Type B pancreatic cell (in vitro differentiated cells): ENCODE data around the gene KLHL14. TPM values are rescaled to one million over a fixed set of nuclear protein-coding genes. Genes with fewer than 3 reads are reported as not detected.

Source experiments
- DNase-seq: peaks from one replicate; pipeline ENCODE4 v3.0.0; 2021; ENCODE audit warnings: mixed read lengths; ENCODE audit not compliant: unreplicated experiment; ENCODE audit errors: extremely low spot score
- H3K27ac Mint-ChIP-seq: 2 replicates; pipeline ENCODE4 v1.8.0; 2021; ENCODE audit warnings: mild to moderate bottlenecking, mixed read lengths
- H3K27me3 Mint-ChIP-seq: 2 replicates; pipeline ENCODE4 v1.8.0; 2021; ENCODE audit warnings: mixed read lengths
- H3K36me3 Mint-ChIP-seq: 2 replicates; pipeline ENCODE4 v1.8.0; 2021; ENCODE audit warnings: mixed read lengths
- H3K4me1 Mint-ChIP-seq: one replicate; pipeline ENCODE4 v1.8.0; 2021; ENCODE audit warnings: mixed read lengths; ENCODE audit not compliant: unreplicated experiment
- H3K4me3 Mint-ChIP-seq: 2 replicates; pipeline ENCODE4 v1.8.0; 2021; ENCODE audit warnings: mild to moderate bottlenecking, mixed read lengths
- H3K9me3 Mint-ChIP-seq: 2 replicates; pipeline ENCODE4 v1.8.0; 2021; ENCODE audit warnings: mixed read lengths
- CTCF ChIP-seq: fragments of 200-600 bp; sonication (generic); conservative IDR thresholded peaks from 2 replicates; pipeline ENCODE4 v1.5.0; 2021; ENCODE audit warnings: antibody characterized with exemption, mild to moderate bottlenecking
- total RNA-seq: library from RNA; stranded (reverse); gene quantifications from 2 replicates; pipeline ENCODE4 v1.2.1, GENCODE V29; 2021; ENCODE audit warnings: low replicate concordance

Gene KLHL14
- total RNA-seq, 1 donor from 2014 or later, result 6.1 TPM

DNA sequence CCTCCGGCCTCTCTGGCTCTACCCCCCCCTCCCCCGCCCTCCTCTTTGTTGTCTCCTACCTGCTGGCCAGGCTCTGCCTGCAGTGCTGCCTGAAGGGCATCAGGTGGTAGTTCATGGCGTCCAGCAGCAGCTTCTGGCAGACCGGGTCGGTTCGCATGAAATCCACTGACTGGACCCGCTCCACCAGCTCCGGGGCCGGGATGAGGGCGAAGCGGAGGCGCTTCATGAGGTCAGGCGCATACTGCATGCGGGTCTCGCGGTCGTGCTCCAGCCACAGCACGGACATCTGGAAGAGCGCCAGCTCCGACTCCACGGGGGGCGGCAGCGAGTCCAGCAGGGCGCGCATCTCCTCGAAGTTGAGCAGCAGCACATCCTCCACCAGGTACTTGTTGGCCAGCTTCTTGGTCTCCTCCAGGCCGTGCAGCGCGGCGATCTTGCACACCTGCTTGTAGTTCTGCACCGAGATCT, 3.2 kb downstream of the KLHL14 start:
- no peaks in the 10 kb centered on the region for H3K9me3 Mint-ChIP-seq
- H3K36me3 Mint-ChIP-seq, result no peaks in the 10 kb centered on the region
- H3K4me3 Mint-ChIP-seq, result peak overlapping the region; percentile 86
- peaks cover 11% of the 10 kb centered on the region for H3K4me1 Mint-ChIP-seq
- no peak for TF ChIP-seq CTCF
- H3K27ac Mint-ChIP-seq, result no peak overlapping the region
- DNase-seq, result no peak
- peaks cover 70% of the 10 kb centered on the region for H3K27me3 Mint-ChIP-seq

GRCh38 chr18:32769071-32769585, 3.7 kb downstream of the KLHL14 start:
- peak overlapping the region; percentile 86 for H3K4me3 Mint-ChIP-seq
- H3K36me3 Mint-ChIP-seq, result no peaks in the 10 kb centered on the region
- H3K27me3 Mint-ChIP-seq, result peaks cover 65% of the 10 kb centered on the region
- TF ChIP-seq CTCF, result no peak
- H3K4me1 Mint-ChIP-seq, result peaks cover 11% of the 10 kb centered on the region
- peak overlapping the region; percentile 60 for H3K27ac Mint-ChIP-seq
- H3K9me3 Mint-ChIP-seq, result no peaks in the 10 kb centered on the region
- no peak for DNase-seq

DNA sequence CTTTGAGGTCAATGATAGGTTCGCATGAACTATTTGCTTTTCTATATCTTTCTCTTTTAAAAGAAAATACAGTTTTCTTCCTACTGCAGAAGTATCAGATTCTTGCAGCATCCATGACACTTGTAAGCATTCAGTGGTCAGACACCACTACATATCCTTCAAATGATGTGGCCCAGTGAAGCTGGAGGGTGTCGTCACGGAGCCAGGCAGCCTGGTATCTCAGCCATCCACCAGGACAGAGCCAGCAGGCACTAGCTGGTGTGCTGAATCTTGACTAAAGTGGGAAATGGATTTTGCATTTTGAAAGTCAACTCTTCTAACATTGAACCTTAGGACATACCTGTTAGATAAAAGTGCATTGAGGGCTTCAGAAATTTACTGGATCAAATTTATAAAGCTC, 5.4 kb downstream of the KLHL14 start:
- Mint-ChIP-seq H3K27me3 (peaks cover 48% of the 10 kb centered on the region), H3K4me1 (peaks cover 8% of the 10 kb centered on the region), H3K27ac (no peak overlapping the region), H3K36me3 (no peaks in the 10 kb centered on the region), H3K9me3 (no peaks in the 10 kb centered on the region), H3K4me3 (no peak overlapping the region)
- no peak for DNase-seq
- TF ChIP-seq CTCF, result no peak

GRCh38 chr18:32764611-32765244, 8.1 kb downstream of the KLHL14 start:
- H3K27me3 Mint-ChIP-seq, result peaks cover 36% of the 10 kb centered on the region
- H3K4me1 Mint-ChIP-seq, result peaks cover 5% of the 10 kb centered on the region
- no peak overlapping the region for H3K4me3 Mint-ChIP-seq
- no peaks in the 10 kb centered on the region for H3K36me3 Mint-ChIP-seq
- no peaks in the 10 kb centered on the region for H3K9me3 Mint-ChIP-seq
- TF ChIP-seq CTCF, result no peak
- DNase-seq, result no peak
- H3K27ac Mint-ChIP-seq, result no peak overlapping the region

- no peak overlapping the region for H3K27ac Mint-ChIP-seq
- no peaks in the 10 kb centered on the region for H3K36me3 Mint-ChIP-seq
- no peaks in the 10 kb centered on the region for H3K4me1 Mint-ChIP-seq
- no peak for TF ChIP-seq CTCF
- DNase-seq, result no peak
- H3K27me3 Mint-ChIP-seq, result peaks cover 28% of the 10 kb centered on the region
- H3K4me3 Mint-ChIP-seq, result no peak overlapping the region
- no peaks in the 10 kb centered on the region for H3K9me3 Mint-ChIP-seq
Observed at GRCh38 chr18:32763293-32763692, 9.5 kb downstream of the KLHL14 start.
